ENCODE measurements around the gene ARID3A. TPM values are rescaled to one million over a fixed set of nuclear protein-coding genes. Genes with fewer than 3 reads are reported as not detected.

ARID3A gene
- total RNA-seq, 1 experiment from 2014 or later = 116 TPM

DNA sequence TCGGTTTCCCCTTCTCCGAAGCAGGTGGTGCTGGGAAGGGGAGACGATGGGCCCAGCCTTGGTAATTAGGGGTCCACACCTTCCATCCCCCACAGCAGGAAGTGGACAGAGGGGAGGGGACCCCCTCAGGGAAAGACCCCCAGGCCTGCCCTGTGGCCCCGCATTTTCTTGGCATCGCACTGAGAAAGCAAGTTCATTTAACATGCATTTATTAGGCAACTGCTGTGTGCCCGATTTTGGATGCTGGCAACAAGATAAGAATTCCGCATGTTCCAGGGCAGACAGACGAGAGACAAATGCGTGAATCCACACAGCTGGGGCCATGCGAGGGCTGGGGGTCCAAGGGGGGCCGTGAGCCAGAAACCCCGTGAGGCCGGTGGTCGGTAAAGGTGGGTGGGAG lies 28.4 kb downstream of the ARID3A start:
- ATAC-seq (no peak), DNase-seq (ENCODE audit: low spot score) (no peak)
- Mint-ChIP-seq H3K36me3 (peaks cover 2% of the 10 kb centered on the region; the same call in 1 of the 2 replicates), H3K4me3 (no peak overlapping the region), H3K4me1 (peaks cover 27% of the 10 kb centered on the region), H3K9me3 (no peaks in the 10 kb centered on the region), H3K27me3 (ENCODE audit: low read depth) (no peaks in the 10 kb centered on the region), H3K27ac (peak overlapping the region; percentile 60; the same call in 1 of the 2 replicates)
- TF ChIP-seq SP1 (CRISPR knock-in tag; conservative IDR thresholded peaks at IDR 0.05) (no peak), TEAD4 (CRISPR knock-in tag; IDR thresholded peaks at IDR 0.05) (no peak), JUN (CRISPR knock-in tag; IDR thresholded peaks at IDR 0.05) (no peak), NFE2L1 (CRISPR knock-in tag; IDR thresholded peaks at IDR 0.05) (no peak), TP53 (CRISPR knock-in tag; IDR thresholded peaks at IDR 0.05) (no peak), FOXP1 (CRISPR knock-in tag; IDR thresholded peaks at IDR 0.05; ENCODE audit: borderline replicate concordance) (no peak), ZBTB21 (CRISPR knock-in tag; IDR thresholded peaks at IDR 0.05; ENCODE audit: borderline replicate concordance) (no peak), SMAD4 (CRISPR knock-in tag; IDR thresholded peaks at IDR 0.05) (no peak), EMX1 (CRISPR knock-in tag; IDR thresholded peaks at IDR 0.05) (no peak), SMAD3 (CRISPR knock-in tag; IDR thresholded peaks at IDR 0.05; ENCODE audit: borderline replicate concordance) (no peak), GTF2I (CRISPR knock-in tag; conservative IDR thresholded peaks at IDR 0.05) (no peak)
- TF ChIP-seq, protein P1, sequence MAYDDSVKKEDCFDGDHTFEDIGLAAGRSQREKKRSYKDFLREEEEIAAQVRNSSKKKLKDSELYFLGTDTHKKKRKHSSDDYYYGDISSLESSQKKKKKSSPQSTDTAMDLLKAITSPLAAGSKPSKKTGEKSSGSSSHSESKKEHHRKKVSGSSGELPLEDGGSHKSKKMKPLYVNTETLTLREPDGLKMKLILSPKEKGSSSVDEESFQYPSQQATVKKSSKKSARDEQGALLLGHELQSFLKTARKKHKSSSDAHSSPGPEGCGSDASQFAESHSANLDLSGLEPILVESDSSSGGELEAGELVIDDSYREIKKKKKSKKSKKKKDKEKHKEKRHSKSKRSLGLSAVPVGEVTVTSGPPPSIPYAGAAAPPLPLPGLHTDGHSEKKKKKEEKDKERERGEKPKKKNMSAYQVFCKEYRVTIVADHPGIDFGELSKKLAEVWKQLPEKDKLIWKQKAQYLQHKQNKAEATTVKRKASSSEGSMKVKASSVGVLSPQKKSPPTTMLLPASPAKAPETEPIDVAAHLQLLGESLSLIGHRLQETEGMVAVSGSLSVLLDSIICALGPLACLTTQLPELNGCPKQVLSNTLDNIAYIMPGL (CRISPR knock-in tag; IDR thresholded peaks at IDR 0.05) = no peak
- CTCF ChIA-PET = interaction anchor here (1.6 kb wide), 1 partner anchor 17 kb away, joined by 4 read pairs; no protein-coding TSS in a partner anchor
- POLR2A ChIA-PET = no interaction called here

DNA sequence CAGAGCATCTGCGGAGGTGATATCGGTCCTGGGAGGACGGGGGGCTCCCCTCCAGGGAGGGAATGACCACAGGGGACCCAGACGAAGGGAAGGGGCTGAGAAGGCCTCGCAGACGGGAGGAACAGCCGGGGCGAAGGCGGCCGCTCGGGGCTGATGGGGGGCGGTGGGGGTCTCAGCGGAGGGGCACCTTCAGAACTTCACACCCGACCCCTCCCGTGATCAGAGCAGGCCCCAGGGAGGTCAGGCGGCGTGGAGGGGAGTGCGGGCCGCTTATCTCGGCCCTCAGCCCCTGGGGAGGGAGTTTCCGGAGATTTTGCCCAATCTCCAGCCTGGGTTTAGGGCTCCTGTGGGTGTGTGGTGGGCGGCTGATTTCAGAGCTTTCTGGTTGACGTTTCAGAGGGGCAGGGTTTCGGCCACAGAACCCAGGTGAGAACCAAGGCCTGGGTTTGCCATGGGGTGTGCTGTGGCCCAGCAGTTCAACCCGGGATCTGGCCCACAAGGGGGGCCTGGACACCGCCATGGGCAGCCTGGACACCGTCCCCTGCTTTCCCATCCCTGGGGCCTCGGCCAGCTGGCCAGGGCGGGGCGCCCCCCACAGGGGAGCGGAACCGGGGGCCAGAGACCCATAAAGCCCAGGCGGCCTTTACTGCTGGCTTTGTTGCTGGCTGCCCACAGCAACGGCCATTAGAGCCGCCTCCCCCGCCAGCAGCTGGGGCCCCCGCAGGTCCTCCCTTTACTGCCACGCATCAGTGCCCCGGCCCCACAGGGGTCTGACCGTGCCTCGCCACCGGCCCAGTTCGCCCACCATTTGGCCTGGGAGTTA lies 29.0 kb downstream of the ARID3A start:
- ChIA-PET POLR2A (no interaction called here), CTCF (interaction anchor here (1.6 kb wide), 1 partner anchor 16 kb away, joined by 4 read pairs; no protein-coding TSS in a partner anchor)
- peaks cover 2% of the 10 kb centered on the region; the same call in 1 of the 2 replicates for H3K36me3 Mint-ChIP-seq
- ATAC-seq = no peak
- no peak overlapping the region for H3K4me3 Mint-ChIP-seq
- no peaks in the 10 kb centered on the region for H3K9me3 Mint-ChIP-seq
- no peak for DNase-seq (ENCODE audit: low spot score)
- H3K4me1 Mint-ChIP-seq = peaks cover 31% of the 10 kb centered on the region
- H3K27ac Mint-ChIP-seq = peak overlapping the region; percentile 60; the same call in 1 of the 2 replicates
- no peaks in the 10 kb centered on the region for H3K27me3 Mint-ChIP-seq (ENCODE audit: low read depth)
- TF ChIP-seq TP53 (CRISPR knock-in tag; IDR thresholded peaks at IDR 0.05) = no peak
- TF ChIP-seq GTF2I (CRISPR knock-in tag; conservative IDR thresholded peaks at IDR 0.05) = peak; percentile 90

DNA sequence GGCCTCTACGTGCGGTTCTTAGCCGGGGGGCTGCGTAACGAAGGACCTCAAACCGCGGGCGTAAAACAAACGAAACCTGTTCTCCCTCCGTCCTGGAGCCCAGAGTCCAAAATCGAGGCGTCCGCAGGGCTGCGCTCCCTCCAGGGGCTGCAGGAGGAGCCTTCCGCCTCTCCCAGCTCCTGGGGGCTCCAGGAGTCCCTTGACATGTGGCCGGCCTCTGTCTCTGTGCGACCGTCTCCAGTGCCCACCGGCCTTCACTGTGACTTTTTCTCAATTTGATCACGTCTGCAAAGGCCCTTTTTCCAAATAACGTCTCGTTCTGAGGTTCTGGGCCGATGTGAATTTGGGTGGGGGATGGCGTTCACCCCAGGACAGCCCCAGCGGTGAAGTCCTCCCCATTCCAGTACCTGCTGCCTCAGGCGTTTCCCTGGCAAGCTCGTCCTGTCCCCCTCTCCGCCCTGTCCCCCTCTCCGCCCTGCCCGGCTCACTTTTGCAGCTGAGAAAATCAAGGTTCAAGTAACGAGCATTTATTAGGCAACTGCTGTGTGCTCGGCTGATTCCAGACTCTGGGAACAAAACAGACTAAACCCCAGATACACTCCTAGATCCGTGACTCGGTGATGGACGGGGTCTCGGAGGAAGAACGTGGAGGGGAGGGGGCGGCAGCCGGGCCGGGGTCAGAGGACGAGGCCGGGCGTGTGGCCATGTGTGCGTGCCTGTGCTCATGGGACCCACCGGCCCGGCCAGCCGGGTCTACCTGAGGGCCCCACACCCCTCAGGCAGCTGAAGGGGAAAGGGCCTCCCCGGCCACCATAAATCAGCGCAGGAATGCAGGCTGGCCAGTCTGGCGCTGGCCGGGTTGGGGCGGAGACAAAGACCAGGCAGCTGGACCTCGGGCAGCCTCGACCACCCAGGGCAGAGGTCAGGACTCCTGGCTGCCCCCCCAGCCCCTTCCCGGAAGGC lies 30.2 kb downstream of the ARID3A start:
- ChIA-PET CTCF (interaction anchor here (0.6 to 2.0 kb wide), 8 partner anchors 9 to 313 kb away, joined by 3 to 11 read pairs (median 3); no protein-coding TSS in a partner anchor), POLR2A (no interaction called here)
- no peak overlapping the region for H3K4me3 Mint-ChIP-seq
- ATAC-seq (no peak), DNase-seq (ENCODE audit: low spot score) (peak; percentile 25)
- no peaks in the 10 kb centered on the region for H3K9me3 Mint-ChIP-seq
- H3K36me3 Mint-ChIP-seq = peaks cover 2% of the 10 kb centered on the region; the same call in 1 of the 2 replicates
- H3K27ac Mint-ChIP-seq = peak overlapping the region; percentile 27
- TF ChIP-seq, protein P2, sequence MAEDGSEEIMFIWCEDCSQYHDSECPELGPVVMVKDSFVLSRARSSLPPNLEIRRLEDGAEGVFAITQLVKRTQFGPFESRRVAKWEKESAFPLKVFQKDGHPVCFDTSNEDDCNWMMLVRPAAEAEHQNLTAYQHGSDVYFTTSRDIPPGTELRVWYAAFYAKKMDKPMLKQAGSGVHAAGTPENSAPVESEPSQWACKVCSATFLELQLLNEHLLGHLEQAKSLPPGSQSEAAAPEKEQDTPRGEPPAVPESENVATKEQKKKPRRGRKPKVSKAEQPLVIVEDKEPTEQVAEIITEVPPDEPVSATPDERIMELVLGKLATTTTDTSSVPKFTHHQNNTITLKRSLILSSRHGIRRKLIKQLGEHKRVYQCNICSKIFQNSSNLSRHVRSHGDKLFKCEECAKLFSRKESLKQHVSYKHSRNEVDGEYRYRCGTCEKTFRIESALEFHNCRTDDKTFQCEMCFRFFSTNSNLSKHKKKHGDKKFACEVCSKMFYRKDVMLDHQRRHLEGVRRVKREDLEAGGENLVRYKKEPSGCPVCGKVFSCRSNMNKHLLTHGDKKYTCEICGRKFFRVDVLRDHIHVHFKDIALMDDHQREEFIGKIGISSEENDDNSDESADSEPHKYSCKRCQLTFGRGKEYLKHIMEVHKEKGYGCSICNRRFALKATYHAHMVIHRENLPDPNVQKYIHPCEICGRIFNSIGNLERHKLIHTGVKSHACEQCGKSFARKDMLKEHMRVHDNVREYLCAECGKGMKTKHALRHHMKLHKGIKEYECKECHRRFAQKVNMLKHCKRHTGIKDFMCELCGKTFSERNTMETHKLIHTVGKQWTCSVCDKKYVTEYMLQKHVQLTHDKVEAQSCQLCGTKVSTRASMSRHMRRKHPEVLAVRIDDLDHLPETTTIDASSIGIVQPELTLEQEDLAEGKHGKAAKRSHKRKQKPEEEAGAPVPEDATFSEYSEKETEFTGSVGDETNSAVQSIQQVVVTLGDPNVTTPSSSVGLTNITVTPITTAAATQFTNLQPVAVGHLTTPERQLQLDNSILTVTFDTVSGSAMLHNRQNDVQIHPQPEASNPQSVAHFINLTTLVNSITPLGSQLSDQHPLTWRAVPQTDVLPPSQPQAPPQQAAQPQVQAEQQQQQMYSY (CRISPR knock-in tag; IDR thresholded peaks at IDR 0.05) = peak; percentile 42; the same call in 1 of the 2 replicates
- TF ChIP-seq, protein P3, sequence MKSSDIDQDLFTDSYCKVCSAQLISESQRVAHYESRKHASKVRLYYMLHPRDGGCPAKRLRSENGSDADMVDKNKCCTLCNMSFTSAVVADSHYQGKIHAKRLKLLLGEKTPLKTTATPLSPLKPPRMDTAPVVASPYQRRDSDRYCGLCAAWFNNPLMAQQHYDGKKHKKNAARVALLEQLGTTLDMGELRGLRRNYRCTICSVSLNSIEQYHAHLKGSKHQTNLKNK (CRISPR knock-in tag; IDR thresholded peaks at IDR 0.05) = no peak
- H3K27me3 Mint-ChIP-seq (ENCODE audit: low read depth) = no peaks in the 10 kb centered on the region
- H3K4me1 Mint-ChIP-seq = peaks cover 35% of the 10 kb centered on the region

Measured in WTC11 (cell line).